SK-N-SH (cell line): Measurements from ENCODE around the gene TTLL12.

ENCODE experiments used
- EZH2phosphoT487 ChIP-seq: fragments of 200-600 bp; sonication (generic); IDR thresholded peaks from 2 replicates; pipeline ENCODE4 v1.6.1; 2017; ENCODE audit warnings: low read depth, mixed run types, mild to moderate bottlenecking, antibody characterized with exemption, moderate library complexity, borderline replicate concordance
- MEF2A ChIP-seq: IDR thresholded peaks from 2 replicates; pipeline ENCODE4 v1.4.0; 2012; ENCODE audit warnings: low read depth, borderline replicate concordance
- POLR2AphosphoS5 ChIP-seq: IDR thresholded peaks from 2 replicates; pipeline ENCODE4 v1.6.1; 2012; ENCODE audit warnings: low read depth, low read length
- TF ChIP-seq, protein P1 (sequence below): fragments of 200-600 bp; sonication (generic); IDR thresholded peaks from 2 replicates; pipeline ENCODE4 v1.6.1; 2017; ENCODE audit warnings: antibody characterized with exemption, mild to moderate bottlenecking, moderate library complexity

DNA sequence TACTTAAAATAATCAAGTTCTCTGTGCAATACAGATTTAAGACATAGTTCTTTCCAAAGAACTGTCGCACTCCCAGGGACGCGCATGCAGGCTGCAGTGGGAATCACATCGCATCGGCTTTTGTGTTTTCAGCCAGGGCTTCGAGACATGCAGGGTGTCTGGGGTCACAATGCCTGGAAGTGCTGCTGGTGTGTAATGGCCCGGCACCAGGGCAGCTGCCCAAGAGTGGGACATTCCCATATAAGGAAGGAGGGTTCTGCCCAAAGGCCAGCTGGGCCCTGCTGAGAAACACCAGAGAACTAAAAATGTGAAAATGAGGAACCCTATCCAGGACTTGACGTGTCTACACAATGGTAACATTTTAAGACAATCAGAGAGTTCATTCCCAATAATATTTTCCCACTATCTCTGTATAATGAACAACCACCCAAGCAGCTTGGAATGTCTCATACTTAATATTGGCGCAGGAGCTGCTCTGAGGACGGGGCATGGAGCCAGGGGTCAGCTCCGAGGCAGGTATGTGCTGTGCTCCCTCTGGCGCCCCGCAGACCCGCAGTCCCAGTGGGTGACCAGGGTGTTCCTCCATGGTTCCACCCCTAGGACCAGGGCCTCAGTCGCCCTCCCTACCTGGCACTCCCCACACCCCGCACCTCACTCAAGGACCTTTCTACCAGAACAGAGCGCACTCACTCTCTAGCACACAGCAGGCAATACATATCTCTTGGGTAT lies 55.0 kb downstream of the TTLL12 start:
- TF ChIP-seq MEF2A, result no peak
- no peak for TF ChIP-seq EZH2phosphoT487
- TF ChIP-seq, protein P1, sequence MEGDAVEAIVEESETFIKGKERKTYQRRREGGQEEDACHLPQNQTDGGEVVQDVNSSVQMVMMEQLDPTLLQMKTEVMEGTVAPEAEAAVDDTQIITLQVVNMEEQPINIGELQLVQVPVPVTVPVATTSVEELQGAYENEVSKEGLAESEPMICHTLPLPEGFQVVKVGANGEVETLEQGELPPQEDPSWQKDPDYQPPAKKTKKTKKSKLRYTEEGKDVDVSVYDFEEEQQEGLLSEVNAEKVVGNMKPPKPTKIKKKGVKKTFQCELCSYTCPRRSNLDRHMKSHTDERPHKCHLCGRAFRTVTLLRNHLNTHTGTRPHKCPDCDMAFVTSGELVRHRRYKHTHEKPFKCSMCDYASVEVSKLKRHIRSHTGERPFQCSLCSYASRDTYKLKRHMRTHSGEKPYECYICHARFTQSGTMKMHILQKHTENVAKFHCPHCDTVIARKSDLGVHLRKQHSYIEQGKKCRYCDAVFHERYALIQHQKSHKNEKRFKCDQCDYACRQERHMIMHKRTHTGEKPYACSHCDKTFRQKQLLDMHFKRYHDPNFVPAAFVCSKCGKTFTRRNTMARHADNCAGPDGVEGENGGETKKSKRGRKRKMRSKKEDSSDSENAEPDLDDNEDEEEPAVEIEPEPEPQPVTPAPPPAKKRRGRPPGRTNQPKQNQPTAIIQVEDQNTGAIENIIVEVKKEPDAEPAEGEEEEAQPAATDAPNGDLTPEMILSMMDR, result no peak
- TF ChIP-seq POLR2AphosphoS5, result no peak
